GM12874 (cell line): ENCODE results near the gene IQCH.

Source experiments
- CTCF ChIP-seq: IDR thresholded peaks from 2 replicates; pipeline ENCODE4 v1.5.1; 2011; ENCODE audit warnings: low read depth, mild to moderate bottlenecking, control low read depth, low read length, moderate library complexity; ENCODE audit not compliant: insufficient read depth

The IQCH gene

GRCh38 chr15:67251318-67251717 is 3.3 kb upstream of the IQCH start:
- TF ChIP-seq CTCF = no peak

- TF ChIP-seq CTCF = no peak
These were observed 1.5 kb upstream of the IQCH start for GRCh38 chr15:67253101-67253500.

- no peak for TF ChIP-seq CTCF
These were observed 893 bp upstream of the IQCH start for GRCh38 chr15:67253549-67254237.

- no peak for TF ChIP-seq CTCF
These were observed 1.5 kb downstream of the IQCH start for GRCh38 chr15:67256051-67256450.

- no peak for TF ChIP-seq CTCF
These were observed 4.8 kb downstream of the IQCH start for GRCh38 chr15:67259379-67259778.

- no peak for TF ChIP-seq CTCF
These were observed 5.2 kb downstream of the IQCH start for GRCh38 chr15:67259806-67260205.

GRCh38 chr15:67266870-67267269 is 12.3 kb downstream of the IQCH start:
- TF ChIP-seq CTCF = no peak

- TF ChIP-seq CTCF = no peak
These were observed 12.9 kb downstream of the IQCH start for GRCh38 chr15:67267440-67267839.
